Brain microvascular endothelial cell (primary cell): ENCODE results near the gene VAV2.

Source experiments
- DNase-seq: peaks from one replicate; pipeline ENCODE4 v3.0.0-alpha.2; 2020
- H3K27ac ChIP-seq: fragments of 250-450 bp; sonication (Bioruptor Pico); 2 replicates; pipeline ENCODE4 v1.5.1; 2020; ENCODE audit warnings: mild to moderate bottlenecking, moderate library complexity
- H3K27me3 ChIP-seq: fragments of 250-450 bp; sonication (Bioruptor Pico); replicated peaks from 2 replicates; pipeline ENCODE4 v1.5.1; 2020; ENCODE audit warnings: mild to moderate bottlenecking
- H3K36me3 ChIP-seq: fragments of 250-450 bp; sonication (Bioruptor Pico); replicated peaks from 2 replicates; pipeline ENCODE4 v1.5.1; 2020; ENCODE audit warnings: mild to moderate bottlenecking
- H3K4me3 ChIP-seq: 2 replicates; pipeline ENCODE4 v1.5.1; 2011; ENCODE audit warnings: low read depth, mild to moderate bottlenecking, control low read depth, low read length, moderate library complexity
- in situ Hi-C: cut with HindIII; loops from 2 replicates; pipeline ENCODE4 v1.10.0; 2017; ENCODE audit warnings: low sequenced_read_pairs, low pct_ligation_motif_present
- TF ChIP-seq, protein P1 (sequence below): IDR thresholded peaks from 2 replicates; pipeline ENCODE4 v1.5.1; 2011; ENCODE audit warnings: low read depth, mild to moderate bottlenecking, moderate library complexity, low read length, control low read depth, inconsistent platforms; ENCODE audit errors: missing control alignments

The VAV2 gene

DNA sequence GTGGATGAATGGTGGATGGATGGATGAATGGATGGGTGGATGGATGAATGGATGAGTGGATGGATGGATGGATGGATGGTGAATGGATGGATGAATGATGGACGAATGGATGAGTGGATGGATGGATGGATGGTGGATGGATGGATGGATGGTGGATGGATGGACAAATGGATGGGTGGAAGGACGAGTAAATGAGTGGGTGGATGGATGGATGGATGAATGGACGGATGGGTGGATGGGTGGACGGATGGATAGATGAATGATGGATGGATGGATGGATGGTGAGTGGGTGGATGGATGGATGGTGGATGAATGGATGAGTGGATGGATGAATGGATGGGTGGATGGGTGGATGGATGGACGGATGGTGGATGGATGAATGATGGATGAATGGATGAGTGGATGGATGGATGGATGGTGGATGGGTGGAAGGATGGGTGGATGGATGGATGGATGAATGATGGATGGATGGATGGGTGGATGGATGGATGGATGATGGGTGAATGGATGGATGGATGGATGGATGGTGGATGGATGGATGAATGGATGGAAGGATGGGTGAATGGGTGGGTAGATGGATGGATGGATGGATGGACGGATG lies 58.6 kb downstream of the VAV2 start:
- Histone ChIP-seq H3K27me3 (no peaks in the 10 kb centered on the region), H3K4me3 (no peak overlapping the region), H3K36me3 (peaks cover 3% of the 10 kb centered on the region), H3K27ac (no peak overlapping the region)
- TF ChIP-seq, protein P1, sequence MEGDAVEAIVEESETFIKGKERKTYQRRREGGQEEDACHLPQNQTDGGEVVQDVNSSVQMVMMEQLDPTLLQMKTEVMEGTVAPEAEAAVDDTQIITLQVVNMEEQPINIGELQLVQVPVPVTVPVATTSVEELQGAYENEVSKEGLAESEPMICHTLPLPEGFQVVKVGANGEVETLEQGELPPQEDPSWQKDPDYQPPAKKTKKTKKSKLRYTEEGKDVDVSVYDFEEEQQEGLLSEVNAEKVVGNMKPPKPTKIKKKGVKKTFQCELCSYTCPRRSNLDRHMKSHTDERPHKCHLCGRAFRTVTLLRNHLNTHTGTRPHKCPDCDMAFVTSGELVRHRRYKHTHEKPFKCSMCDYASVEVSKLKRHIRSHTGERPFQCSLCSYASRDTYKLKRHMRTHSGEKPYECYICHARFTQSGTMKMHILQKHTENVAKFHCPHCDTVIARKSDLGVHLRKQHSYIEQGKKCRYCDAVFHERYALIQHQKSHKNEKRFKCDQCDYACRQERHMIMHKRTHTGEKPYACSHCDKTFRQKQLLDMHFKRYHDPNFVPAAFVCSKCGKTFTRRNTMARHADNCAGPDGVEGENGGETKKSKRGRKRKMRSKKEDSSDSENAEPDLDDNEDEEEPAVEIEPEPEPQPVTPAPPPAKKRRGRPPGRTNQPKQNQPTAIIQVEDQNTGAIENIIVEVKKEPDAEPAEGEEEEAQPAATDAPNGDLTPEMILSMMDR = no peak
- in situ Hi-C loops = no loop called here
- no peak for DNase-seq

DNA sequence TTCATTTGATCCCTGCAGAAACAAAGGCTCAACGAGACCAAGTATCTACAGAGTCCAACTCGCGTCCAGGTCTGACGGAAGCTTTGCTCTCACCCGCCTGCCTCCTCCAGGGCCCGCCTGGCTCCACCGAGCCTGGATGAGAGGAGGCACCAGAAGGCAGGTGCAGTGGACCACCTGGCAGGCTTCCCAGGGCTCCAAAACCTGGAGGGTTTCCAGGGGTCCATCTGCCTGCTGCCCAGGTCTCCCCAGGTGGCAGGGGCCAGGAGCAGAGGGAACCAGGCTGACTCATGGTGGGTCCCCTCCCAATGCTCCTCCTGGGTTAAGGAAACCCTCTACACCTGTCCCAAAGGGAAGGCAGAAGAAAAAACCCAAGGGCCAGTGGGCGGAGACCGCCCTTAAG lies 59.5 kb downstream of the VAV2 start:
- no peaks in the 10 kb centered on the region for H3K36me3 ChIP-seq
- in situ Hi-C loops = no loop called here

GRCh38 chr9:133932181-133932580 lies 59.9 kb downstream of the VAV2 start:
- Histone ChIP-seq H3K27ac (no peak overlapping the region), H3K36me3 (no peaks in the 10 kb centered on the region), H3K27me3 (no peaks in the 10 kb centered on the region), H3K4me3 (no peak overlapping the region)
- TF ChIP-seq, protein P1 = no peak
- no peak for DNase-seq
- in situ Hi-C loops = no loop called here

More for the DNA sequence above, 59.5 kb downstream of the VAV2 start:
- Histone ChIP-seq H3K27me3 (no peaks in the 10 kb centered on the region), H3K4me3 (no peak overlapping the region), H3K27ac (no peak overlapping the region)
- no peak for DNase-seq
- TF ChIP-seq, protein P1 = no peak

- TF ChIP-seq, protein P1 = no peak
These were observed 61.2 kb downstream of the VAV2 start for GRCh38 chr9:133930682-133931485.

DNA sequence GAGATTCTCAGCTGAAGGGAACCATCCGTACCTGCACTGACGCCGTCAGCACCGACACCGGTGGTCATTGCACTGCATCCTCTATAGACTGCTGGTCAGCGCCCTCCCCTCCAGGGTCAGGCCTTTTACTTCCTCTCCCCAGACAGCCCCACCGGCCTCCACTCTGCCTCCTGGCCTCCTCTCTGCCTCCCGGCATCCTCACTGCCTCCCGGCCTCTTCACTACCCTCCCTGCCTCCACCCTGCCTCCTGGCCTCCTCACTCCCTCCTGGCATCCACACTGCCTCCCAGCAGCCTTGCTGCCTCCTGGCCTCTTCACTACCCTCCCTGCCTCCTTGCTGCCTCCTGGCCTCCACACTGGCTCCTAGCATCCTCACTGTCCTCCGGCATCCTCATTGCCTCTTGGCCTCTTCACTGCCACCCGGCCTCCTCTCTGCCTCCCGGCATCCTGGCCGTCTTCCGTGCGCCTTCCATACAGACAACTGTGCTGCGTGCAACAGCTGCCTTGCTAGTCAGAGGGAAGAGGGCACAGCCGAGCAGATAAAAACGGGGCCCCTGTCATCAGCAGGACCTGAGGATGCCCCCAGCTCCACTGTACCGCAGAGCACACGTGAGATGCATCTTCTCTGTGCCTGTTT lies 62.0 kb downstream of the VAV2 start:
- H3K27me3 ChIP-seq = no peaks in the 10 kb centered on the region
- TF ChIP-seq, protein P1 = no peak
- no peak overlapping the region for H3K27ac ChIP-seq
- H3K36me3 ChIP-seq = no peaks in the 10 kb centered on the region
- no peak for DNase-seq
- no peak overlapping the region for H3K4me3 ChIP-seq
- in situ Hi-C loops = no loop called here

More at GRCh38 chr9:133930682-133931485, 61.2 kb downstream of the VAV2 start:
- Histone ChIP-seq H3K27me3 (no peaks in the 10 kb centered on the region), H3K4me3 (no peak overlapping the region), H3K36me3 (no peaks in the 10 kb centered on the region), H3K27ac (no peak overlapping the region)
- in situ Hi-C loops = no loop called here
- no peak for DNase-seq
